Measurements from ENCODE around the gene PHKG2.

Gene PHKG2

DNA sequence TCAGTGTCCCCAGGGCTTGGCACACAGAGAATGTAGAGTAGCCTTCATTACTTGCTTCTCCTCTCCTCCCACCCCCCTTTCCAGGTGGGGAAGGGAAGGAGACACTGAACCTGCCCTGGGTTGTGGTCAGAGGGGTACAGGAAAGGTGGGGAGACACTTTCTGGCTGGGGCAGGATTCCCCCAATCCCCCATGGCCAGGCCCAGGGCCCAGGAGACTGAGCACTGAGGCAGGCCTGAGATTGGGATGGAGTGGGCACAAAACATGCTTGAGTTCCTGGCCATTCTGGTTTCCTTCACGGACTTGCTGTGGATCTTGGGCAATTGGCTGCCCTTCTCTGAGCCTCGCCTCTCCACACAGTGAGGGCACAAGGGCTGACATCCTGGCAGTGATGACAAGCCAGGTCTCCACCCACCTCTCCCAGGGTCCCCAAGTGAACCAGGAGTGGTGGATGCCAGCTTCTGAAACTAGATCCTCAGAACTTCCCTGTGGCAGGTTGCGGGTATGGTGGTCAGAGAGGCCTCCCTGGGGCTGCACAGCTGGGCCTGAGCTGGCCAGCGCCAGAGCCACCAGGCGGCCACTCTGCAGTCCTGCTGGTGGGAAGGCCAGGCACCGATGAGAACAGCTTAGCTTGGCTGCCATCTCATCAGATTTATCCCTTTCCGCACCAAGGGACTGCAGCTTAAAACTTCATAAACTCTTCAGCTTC is 29.5 kb downstream of the PHKG2 start:
- no peak for DNase-seq

DNA sequence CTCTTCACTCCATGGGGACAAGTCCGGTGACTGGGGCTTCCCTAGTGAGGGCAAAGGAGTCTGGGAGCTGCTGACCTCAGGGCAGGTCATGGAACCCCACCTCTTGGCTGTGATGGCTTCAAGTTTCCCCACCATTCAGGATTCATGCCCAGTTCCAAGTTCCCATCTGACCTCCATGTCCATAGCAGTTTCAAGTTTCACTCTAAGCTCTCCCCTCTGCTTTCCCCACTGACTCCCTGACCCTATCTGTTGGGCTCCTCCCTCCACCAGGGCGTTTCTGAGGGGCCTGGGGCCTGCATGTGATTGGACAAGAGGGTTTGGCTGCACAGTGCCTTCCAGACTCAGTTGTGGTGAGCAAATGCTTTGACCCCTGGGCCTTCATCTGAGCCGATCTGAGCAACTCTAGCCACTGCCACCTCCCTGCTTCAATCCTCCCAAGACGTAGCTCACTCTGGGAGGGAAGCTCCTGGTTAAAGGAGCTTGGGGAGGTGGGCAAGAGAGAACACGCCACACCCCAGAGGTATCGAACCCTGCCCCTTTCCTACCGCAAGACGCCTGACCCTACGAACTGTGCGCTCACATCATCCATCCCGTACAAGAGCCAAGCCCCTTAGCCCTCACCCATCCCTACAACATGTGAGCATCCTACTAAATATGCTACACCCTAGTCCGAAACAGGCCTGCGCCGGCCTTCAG is 30.5 kb downstream of the PHKG2 start:
- DNase-seq: no peak

DNA sequence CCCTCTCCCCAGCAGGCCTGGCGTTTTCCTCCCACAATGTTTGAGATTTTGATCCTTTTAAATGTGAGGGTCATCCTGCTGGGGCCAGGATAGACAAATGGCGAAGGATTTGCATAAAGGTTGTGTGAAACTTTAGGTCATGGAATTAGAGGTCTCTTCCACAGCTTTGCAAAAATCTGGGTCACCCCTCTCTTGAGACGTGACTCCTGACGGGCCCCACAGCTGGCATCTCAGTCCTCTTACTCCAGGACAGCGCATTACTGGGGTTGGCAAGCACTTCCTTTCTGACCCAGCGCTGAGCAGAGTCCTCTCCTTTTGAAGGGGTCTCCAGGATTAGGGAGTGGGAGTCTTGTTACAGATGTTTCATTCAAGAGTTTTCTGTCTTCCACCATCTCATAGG is 31.4 kb downstream of the PHKG2 start:
- no peak for DNase-seq

DNA sequence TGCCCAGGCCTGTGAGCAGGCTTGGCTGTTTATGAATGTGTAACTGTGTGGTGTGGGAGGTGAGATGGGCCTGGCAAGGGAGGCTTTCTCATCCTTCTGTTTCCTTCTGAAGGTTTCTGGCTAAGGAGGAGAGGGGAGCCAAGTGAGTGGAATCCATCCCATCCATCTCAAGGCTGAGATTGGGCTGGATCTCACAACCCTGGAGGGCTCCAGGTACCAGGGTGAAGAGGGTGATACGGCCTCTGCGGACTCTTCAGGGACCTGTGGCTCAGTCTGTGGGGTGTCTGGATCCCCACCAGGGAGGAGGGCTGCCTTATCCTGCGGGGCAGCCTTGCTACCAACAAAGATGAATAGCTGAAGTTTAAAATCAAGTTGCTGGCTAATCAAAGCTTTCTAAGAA is 31.8 kb downstream of the PHKG2 start:
- DNase-seq: no peak

DNA sequence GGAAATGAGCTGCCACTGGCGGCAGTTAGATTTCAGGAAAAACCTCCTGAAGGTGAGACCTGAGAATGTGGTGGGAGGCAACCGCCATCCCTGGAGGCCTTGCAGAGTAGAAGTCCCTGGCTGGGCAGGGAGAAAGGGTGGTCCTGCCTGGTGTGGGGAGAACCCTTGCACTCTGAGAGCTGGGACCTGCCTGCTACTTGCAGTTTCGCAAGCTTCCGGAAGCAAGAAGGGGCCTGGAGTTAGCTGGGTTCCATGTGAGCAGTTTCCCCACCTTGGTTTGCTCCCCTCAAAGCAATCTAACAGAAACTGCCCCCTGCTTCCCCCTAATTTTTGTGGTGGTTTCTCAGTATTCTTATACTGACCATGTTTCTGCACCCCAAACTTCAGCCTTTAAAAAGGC is 32.3 kb downstream of the PHKG2 start:
- DNase-seq: no peak

DNA sequence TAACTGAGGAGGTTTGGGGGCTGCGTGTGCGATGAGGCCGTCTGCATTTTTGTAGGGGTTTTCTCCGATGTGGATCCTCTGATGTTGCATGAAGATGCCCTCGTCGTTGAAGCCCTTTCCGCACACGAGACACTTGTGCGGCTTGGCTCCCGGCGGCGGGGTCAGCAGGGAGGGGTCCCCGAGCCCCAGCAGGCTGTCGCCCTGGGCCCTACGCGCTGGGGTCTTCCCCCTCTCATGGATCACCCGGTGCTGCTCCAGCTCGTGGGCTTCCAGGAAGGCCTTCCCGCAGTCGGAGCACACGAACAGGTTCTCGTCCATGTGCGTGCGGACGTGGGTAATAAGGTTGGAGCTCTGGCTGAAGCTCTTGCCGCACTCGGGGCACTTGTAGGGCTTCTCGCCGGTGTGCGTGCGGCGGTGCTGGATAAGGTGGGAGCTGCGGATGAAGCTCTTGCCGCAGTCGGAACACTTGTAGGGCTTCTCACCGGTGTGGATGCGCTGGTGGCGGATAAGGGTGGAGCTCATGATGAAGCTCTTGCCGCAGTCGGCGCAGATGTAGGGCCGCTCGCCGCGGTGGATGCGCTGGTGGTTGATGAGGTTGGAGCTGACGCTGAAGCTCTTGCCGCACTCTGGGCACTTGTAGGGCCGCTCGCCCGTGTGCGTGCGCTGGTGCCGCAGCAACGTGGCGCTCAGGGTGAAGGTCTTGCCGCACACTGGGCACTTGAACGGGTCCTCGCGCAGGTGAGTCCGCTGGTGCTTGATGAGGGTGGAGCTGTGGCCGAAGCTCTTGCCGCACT is 34.5 kb downstream of the PHKG2 start:
- no peak for DNase-seq

DNA sequence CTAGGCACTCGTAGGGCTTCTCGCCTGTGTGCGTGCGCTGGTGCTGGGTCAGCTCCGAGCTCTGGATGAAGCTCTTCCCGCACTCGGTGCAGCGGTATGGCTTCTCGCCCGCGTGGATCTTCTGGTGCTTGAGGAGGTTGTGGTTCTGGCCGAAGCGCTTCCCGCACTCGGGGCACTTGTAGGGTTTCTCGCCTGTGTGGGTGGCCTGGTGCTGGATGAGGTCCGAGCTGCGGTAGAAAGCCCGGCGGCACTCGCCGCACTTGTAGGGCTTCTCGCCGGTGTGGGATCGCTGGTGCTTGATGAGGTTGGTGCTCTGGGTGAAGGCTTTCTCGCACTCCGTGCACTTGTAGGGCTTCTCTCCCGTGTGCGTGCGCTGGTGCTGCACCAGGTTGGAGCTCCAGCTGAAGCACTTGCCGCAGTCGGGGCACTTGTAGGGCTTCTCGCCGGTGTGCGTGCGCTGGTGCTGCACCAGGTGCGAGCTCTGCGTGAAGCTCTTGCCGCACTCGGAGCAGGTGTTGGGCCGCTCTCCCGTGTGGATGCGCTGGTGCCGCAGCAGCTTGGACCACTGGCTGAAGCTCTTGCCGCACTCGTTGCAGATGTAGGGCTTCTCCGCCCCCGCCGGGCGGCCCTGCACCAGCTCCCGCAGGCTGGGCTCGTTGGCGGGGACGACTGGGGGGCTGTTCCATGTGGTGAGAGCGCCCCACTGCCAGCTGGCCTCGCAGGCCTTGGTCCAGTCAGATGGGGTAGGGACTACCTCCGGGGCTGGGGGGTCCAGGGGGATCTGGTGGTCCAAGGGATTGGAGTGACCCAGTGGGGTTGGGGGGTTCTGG is 35.3 kb downstream of the PHKG2 start:
- DNase-seq: no peak

DNA sequence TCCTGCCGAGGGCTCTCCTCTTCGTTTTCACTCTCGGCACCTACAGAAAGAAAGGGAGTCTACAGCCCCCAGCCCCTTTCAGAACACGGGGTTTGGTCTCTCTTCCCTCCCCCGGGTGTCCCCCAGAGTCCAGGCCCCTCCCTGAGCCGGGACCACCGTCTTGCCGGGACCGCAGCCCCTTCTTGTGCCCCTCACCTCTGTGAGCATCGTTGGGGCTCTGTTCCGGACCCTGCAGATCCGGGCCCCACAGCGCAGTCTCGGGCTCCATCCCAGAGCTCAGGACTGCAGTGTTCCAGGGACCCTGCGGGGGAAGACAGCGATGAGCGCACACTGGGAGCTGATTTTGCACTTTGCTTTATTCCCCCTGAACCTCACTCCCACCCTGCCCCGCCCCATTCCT is 36.0 kb downstream of the PHKG2 start:
- DNase-seq: no peak

DNA sequence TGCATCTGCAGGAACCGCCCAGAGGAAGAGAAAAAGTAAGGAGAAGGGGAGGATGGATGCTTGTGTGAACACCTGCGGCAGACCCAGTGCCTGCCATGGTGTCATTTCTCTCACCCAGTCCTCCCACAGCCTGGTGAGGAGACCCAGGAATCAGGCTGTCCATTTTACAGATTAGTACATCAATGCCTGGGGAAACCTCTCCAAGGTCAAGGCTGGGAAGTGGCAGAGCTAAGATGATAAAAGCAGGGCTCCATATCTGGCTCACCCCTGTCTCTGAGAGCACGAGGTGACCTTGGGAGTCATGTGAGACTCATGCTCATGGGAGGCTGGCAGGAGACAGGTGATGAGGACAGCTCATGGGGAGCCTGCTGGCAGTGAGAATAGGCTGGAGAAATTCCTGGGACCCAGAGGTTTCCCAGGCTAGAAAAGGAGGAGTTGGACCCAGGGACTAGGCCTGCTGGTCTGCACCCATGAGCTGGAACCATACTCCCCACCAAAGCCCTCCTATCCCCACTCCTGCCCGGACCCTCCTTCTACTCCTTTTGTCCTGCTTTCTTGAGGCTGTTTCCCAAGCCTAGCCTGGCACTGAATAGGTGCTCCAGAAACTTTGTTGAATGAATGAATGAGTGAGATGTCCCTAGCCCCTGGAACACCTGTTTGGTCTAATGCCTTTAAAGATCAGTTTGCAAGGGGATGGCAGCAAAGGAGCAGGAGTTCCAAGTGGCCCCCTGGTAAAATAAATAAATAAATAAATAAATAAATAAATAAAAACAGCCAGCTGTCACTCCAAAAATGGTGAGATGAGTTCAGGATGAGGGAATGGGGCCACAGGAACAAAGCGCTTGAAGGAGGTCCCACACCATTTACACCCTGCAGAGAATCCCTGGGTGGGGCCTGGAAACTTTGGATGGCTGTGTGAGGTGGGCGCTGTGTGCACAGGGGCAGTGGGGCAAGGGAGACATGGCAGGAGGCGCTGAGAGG is 37.2 kb downstream of the PHKG2 start:
- no peak for DNase-seq

DNA sequence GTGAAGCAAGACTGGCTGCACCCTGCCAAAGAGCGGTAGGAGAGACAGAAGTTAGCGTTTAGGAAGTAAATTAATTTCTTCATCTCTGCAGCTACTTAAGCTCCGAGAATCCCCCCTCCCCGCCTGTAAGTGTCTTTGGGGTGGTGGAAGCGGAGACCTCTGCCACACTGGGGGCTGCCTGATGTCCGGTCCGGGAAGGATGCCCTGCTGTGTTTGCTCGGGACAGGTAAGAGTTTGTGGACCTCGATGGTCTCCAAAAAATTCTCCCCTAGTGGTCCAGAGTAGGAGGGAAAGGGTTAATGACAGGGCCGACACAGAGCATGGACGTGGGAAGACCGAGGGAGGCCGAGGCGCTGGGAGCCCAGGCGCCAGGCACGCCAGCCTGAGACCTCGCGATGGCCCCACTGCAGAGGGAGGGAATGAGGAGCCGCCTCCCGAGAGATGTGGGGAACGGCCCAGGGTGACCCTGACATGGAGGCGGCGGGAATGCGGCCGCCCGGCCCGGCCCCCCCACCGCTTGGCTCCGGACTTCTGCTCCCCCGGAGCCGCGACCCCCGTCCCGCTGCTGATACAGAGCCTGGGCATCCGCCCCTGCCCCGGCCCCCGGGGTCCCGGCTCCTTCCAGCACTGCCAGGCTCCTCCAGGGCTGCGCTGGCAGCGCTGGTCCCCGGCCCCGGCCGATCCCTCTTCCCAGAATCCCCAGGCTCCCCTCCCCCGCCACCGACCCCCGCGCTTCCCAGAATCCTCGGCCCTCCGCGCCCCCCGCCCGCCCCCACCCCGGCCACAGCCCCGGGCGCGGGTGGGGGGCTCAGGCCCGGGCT is 38.1 kb downstream of the PHKG2 start:
- DNase-seq: no peak

DNA sequence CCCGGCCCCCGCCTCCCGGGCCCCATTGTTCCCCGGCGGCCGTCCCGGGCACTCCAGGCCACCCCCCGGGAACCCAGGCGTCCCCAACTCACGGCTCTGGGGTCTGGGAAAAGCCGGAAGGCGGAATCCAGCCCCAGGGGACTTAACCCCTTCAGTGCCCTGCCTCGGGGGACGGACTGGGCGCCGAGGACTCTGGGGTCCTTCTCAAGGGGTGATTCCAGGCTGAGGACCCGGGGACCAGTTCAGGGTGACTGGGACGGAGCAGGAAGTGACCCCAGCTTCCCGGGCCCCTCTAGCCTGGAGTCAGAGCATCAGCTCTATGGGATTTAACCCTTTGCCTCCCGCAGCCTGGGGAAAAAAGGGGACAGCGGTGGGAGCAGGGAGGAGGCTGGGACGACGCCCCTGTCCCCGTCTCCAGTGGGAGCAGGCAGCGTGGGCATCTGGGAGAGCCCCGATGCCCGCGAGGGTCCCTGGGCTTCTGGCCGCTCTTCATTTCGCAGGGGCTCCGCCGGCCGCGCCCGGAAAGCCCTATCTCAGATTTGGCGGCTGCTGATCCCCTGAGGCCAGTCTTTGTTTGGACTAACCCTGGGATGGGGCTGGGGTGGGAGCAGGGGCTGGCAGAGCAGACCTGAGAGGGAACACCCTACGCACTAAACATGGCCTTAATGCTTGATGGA is 38.8 kb downstream of the PHKG2 start, which contains the start of gene ZNF629:
Gene ZNF629, minus strand, starts transcription at position 270 of the 677 bp plus-strand sequence. CDS start 2,723 bp downstream, outside the sequence.
- DNase-seq: peak; percentile 56

DNA sequence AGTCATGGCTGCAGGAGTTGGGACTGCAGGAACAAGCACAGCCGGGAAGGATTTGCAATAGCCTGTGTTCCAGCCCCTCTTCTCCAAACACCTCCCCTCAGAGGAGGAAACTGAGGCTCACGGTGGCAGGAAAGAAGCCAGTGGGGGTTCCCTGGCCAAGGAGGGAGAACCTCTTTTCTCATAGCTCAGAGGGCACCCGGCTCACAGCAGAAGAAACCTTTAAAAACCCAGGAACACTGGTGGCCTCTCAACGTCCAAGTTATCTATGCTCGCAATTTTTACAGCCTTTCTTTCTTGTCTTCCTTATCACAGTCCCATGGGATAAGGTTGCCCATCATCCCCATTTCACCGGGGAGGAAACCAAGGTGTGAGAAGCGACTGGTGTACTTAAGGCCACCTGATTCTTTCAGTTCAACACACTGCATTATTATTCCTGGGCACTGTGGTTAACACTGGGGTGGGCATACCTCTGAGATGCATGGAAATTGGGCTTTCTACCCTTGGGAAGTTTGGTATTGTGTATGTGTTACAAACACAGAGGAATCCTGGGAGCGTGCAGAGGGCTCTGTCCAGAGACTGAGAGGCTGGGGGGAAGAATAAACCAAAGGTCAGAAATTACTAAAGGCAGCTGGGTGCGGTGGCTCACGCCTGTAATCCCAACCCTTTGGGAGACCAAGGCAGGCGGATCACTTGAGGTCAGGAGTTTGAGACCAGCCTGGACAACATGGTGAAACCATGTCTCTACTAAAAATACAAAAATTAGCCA is 39.6 kb downstream of the PHKG2 start:
- DNase-seq: no peak

DNA sequence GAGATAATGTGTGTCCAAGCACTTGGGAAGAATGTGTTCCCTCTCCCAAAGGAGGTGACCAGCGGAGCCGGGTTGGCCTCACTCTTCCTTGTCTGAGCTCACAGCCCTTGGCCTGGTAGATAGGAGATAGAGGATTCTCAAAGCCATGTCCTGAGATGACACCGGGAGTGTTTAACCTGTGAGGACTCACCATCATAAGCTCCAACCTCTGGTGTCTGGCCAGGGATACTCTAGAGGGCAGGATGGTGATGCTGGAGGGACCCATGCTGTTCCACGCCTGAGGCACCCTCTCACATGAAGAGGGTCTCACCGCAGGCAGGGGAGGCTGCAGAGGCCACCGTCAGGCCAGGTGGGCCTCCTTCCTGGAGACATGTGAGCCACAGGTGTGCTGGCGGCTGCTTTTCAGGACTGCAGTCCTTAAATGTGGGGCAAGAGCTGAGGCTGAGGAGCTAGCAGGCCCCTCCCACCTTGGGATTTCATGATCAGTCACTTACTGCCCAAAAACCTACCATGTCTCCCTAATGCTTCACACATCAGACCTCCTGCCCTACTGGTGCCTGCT is 45.4 kb downstream of the PHKG2 start:
- no peak for DNase-seq

DNA sequence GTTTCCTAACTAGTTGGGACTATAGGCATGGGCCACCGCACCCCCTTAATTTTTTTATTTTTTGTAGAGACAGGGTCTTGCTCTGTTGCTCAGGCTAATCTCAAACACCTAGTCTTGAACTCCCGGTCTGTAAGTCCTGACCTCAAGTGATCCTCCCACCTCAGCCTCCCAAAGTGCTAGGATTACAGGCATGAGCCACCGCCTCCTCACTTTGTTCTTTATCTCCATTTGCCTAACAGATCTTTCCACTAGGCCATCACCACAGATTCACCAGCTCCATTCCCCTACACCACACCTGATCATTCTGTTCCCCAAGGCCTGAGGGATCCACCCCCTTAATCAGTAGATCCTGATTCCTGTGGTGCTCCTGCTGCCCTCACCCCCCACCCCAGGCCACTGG is 46.4 kb downstream of the PHKG2 start:
- DNase-seq: no peak

DNA sequence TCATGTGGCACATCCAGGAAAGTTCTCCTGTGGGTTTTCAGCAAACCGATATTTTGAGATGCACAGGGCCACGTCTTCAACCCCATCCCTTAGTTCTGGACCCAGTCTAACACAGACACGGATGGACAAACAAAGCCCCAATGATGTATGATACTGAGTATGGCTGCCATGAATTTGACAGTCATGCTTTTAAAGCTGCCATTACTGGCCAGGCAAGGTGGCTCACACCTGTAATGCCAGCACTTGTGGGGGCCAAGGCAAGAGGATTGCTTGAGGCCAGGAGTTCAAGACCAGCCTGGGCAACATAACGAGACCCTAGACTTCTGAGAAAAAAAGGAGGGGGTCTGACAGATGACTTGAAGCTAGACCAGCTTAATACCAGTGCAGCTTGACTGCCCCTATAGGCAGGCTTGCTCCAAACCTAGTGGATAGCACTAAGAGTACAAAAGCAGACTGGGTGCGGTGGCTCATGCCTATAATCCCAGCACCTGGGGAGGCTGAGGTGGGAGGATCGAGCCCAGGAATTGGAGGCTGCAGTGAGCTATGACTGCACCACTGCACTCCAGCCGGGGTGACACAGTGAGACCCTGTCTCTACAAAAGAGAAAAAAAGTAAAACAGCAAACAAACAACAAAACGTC is 49.6 kb downstream of the PHKG2 start:
- no peak for DNase-seq

Data from SHP77 treated with DMSO at 0.1 percent for 48 hours (cell line).